Measurements from ENCODE around the gene MKLN1.
"Not testable (repeated sequence)": the region's sequence is repeated elsewhere in the genome, so short reads cannot be mapped to it uniquely, and the experiment has no call there.

Gene MKLN1

DNA sequence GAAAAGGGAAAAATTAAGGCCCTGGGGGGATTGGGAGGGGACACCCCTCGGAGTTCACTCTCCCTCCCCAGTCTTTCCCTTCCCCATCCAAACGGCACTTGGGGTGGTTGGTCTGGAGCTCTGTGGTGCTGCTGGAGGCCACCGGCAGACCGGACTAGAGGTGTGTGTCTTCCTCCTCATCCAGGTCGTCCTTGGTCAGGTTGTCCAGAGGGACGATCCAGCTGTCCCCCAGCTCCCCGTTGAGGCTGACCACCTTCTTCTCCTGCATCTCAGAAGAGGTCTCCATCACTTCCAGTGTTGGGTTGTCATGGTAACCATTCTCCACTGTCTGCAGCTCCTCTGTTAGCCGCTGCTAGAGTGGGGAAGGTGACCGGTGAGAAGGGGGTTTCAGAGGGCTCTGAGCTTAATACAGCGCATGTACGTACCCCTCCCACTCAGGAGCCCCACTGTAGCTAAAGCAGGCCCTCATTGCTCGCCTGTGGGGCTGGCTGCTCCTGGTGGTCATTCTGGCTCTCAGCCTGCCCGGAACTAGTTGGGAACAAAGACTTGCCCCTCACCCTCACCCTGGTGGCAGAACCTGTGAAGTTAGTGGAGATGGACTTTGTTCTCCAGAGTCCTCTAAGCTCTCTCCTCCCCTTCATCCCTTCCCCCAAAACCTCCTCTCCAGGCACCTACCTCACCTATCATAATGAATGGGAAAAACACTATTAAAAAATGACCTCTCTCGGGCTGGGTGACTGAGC is 176.7 kb downstream of the MKLN1 start:
- DNase-seq: no peak

DNA sequence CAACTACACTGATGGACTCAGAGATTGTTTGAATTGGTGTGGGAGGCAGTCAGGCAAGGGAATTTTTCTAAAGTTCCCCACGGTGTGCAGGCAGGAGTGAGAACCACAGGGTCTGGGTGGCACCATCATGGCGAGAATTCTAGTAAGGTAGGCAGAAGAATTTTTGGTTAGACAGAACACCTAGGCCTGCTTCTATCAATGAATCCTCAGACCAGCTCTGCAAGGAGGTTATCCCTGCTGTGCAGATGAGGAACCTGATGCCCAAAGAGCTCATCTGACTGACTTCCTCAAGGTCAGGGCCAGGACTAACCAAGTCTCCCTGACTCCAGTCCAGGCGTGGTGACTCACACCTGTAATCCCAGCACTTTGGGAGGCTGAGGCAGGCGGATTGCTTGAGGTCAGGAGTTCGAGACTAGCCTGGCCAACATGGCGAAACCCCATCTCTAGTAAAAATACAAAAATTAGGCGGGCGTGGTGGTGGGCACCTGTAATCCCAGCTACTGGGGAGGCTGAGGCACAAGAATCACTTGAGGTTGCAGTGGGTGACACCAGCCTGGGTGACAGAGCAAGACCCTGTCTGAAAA is 177.5 kb downstream of the MKLN1 start:
- not testable (repeated sequence) for DNase-seq

DNA sequence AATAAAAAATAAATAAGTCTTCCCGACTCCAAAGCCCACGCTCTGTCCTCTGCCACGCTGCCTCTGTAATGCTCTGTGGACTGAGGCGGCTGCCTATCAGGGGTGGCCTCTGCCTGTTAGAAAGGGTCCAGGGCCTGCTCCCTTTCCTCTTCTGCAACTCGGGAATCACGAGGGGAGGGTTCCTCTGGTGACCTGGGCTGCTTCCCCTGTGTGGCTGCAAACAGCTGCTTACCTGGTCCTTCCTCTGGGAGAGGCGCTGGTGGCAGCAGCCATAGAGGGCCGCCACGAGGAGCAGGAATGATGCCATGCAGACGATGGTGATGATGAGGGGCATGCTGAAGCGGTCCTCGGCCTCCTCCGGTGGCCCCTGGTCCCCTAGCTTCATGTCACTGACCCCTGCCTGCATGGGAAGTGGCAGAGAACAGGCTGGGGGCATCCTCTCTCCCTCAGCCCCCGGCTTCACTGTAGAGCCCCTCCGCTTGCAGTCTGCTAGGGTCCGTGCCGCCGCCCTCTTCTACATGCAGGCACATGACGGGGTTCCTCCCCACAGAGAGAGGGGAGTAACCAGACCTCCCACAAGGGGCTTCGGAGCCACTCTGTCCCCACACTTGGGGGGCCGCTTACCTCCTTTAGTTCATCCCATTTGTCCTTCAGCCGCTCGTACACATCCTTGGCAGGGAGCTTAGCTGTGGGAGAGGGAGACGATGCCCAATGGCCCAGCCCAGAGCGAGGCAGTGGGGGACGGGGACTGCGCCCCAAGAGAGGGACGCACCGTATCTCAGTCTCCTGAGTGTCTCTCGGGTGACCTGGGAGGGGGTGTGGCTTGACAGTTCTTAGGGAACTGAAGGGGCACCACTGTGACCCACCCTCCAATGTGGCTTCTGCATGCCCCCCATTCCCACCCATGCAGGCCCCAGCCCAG is 178.2 kb downstream of the MKLN1 start:
- DNase-seq: no peak

DNA sequence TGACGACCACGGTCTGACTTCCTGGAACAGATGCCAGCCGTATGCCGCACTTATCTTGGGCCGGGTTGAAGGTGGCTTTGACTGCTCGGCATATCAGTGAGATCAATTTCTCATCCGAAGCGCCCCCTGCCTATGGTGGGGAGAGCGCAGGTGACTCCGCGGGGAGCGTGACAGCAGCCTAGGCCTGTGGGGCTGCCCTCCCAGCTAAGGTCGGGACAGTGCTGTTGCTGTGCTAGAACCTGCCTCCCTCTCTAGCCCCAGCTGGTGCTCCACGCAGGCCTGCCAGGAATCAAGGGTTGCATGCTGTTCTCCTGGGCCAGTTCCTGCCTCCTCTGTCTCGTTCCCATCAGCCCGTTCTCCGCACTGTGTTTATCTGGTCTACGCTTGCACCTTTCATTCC is 178.9 kb downstream of the MKLN1 start:
- no peak for DNase-seq

DNA sequence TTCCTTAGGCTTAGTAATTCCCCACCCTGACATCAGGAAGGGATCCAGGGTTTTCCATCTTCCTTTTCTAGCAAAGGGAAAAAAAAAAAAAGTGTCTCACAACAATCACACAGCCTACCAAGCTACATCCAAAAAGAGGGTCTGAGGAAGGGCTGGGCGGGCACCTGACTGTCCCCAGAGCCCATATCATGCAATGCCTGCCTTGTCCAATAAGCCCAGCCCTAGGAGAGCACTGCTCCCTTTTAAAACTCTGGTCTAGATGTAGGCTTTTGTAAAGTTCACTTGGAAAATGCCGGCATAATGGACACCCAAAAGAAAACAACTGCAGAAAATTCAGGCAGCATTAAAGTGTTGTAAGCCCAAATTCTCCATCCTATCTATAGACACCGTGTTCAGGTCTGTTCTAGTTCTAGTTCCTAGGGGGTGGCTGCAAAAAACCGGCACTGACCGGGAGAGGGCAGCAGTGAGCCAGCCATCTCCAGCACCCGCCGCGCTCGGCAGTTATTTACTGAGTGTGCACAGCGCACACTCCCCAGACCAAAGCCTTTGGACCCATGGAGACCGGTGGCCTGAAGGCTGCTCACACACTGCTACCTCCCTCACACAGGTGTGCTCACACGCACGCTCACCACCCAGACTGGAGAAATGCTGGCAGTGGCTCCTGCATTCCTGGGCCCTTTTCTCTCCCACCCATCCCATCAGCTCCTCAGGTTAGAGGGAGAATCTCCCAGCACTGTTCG is 180.1 kb downstream of the MKLN1 start:
- DNase-seq: peak; percentile 55

DNA sequence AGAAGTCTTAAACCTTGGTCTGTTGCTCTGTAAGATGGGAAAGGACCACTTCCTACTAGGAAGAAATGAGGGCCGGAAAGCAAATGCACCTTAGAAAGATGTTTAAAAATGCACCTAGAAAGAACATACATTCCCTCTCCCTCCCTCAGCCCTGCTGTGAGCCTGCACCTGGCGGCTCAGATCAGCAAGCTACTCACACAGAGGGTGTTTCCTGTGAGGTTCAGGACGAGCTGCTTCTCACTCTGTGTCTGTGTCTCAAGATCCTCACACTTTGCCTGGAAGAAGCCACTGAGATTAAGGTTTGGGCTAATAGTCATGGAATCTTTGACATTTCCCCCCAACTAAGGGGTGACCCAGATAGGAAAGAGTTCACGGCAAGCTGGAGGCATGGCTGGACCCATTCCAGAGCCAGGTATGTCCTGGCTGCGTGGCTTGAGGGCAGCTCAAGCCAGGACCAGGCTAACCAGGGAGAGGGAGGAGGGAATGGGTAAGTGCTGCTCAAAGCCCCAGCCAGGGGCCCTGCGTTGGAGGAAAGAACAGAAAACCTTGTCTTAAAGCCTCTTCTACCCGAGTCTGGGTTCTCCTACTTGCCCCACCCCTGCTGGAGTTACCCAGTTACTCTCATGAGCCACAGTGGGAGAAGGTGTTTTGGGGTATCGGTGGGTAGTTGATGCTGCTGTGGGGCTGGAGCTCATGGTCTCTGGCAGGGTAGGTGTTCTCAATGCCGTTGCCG is 181.2 kb downstream of the MKLN1 start:
- DNase-seq: no peak

DNA sequence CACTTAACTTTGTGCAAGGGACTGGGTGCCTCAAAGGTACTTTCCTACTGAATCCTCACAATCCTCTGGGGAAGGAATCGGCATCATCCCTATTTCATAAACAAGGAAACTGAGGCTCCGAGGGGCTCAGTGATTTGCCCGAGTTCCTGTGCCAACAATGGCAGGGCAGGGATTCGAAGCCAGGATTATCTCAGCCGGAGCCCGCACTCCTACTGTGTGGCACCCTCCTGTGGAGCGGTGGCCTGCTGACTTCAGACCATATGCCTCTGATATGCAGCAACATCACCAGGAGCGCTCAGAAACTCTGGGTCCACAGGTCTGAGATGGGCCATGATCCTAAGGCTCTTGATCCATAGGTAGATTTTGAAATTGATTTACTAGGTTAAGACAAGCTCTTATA is 182.1 kb downstream of the MKLN1 start:
- no peak for DNase-seq

DNA sequence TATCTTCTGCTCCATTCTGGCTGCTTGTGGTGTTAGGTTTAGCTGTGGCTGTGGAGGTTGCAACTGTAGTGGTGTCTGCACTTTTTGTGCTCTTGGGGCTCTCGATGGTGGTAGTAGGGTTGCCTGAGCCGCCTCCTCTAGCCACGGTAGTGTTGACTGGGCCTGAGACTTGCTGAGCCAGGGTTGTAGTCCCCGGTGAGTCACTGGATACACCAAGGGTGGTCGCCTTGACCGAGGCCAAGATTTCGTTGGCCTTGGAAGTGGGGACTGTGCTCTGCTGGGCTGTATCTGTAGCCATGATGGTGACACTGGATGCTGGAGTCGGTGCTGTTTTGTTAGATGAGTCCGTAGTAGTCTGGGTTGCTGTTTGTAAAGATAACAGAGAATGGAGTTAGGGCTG is 183.4 kb downstream of the MKLN1 start:
- DNase-seq: no peak

DNA sequence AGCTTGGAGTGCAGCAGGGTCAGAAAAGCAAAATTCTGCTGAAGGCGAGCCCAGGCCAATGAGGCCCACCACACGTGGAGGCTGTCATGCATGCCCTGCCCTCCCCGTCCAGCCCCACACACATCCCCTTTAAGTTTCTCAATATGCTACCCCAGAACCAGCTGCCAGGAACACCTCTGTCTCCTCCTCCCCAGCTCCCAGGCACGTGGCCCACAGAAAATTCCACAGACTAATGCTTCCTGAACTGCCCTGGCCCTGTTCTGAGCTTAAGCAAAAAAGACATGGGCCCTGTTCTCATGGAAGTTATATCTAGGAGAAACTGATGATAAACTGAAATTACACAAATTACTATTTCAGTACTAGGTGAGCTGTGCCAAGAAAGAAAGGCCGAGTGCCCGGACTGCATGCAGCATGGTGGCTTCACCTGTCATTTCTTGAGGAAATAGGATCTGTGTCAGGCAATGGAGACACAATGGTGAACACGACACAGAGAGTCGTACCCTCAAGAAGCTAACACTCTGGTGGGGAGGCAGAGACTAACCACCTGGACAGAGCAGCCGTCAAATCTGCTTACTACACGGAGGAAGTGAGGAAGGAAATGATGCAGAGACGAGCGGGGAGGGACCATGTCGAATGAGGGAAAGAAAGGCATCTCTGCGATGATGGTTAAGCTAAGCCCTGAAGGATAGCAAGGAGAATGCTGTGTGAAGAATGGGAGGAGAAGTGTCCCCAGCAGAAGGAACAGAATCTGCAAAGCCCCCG is 184.3 kb downstream of the MKLN1 start:
- DNase-seq: no peak

DNA sequence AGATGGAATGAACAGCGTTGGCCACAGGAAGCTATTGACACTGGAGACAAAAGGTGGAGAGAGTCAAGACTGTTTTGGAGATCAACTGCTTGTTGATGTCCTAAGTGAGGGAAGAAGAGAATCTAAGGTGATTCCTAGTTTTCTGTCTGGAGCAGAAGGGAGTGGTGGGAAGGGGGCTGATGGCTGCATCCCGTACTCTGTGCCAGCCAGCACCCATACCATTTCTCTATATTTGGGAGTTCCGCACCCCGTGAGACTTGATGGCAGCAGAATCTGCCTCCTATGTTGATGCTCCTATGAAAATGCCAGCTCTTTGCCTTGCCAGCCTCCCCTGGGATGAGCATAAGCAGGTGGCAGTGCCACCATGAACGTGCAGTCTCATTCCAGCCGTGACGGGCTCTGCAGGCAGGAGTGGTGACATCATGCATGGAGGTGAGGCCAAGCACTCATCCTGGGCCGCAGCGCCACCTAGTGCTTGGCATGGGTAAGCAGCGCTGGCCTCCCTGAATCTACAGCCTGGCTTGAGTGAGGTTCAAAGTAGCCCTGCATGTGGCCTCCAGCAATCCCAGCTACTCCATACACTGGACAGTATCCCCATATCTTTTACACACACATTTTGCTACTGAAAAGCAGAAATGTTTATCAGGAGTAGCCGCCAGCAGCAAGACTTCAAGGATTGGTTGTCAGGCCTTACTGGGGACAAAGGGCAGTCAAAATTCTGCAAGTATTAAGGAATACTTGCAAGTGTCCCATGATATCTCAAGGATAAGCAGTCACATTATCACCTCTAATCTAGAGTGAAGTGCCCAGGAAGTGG is 185.8 kb downstream of the MKLN1 start:
- peak; percentile 73 for DNase-seq

DNA sequence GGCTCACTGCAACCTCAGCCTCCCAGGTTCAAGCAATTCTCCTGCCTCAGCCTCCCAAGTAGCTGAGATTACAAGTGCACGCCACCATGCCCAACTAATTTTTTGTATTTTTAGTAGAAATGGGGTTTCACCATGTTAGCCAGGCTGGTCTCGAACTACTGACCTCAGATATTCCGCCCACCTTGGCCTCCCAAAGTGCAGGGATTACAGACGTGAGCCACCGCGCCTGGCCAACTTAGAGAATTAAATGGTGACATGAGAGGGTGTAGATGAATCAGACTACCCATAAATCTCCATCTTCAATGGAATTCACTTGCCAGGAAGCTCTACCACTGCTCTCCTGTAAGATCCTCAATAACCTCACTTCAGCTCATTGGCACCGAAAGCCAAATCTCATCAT is 187.8 kb downstream of the MKLN1 start:
- DNase-seq: not testable (repeated sequence)

DNA sequence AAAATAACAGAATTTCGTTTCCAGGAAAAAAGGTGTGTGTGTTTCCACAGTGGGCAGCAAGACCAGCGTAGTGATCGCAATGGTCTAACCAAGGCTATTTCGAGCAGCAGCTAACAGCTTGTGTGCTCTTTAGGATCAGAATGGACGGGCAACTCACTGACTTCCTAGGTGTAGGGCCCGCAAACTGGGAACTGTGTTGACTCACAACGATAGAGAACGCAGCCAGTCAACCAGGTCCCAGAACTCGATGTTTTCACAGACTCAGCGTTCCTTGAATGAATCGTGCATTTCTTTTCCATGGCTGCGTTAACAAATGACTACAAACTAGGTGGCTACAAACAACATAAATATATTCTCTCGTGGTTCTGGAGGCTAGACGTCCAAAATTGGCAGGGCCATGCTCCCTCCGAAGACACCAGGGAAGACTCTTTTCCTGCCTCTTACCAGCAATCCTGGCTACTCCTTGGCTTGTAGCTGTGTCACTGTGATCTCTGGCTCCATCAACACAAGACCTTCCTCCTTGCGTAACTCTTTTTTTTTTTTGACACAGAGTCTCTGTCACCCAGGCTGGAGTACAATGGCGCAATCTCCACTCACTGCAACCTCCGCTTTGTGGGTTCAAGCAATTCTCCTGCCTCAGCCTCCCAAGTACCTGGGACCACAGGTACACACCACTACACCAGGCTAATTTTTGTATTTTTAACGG is 189.7 kb downstream of the MKLN1 start:
- DNase-seq: peak; percentile 26

DNA sequence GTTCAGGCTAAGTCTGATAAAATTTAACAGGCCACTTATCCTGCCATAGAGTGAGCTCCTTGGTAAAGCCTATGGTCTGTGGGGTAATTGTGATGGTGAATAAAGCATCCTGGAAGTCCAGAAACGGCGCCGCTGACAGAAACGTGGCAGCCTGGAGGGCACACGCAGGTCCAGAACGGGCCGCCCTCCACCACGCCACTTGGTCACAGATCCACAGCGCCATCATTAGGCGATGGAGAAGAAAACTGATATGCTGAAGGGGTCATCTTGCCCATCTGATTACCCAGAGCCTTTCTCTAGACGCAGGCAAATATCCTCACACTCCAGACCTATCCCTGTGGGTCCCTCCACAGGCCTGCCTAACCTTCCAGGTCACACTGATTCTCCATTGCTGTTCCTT is 190.9 kb downstream of the MKLN1 start:
- no peak for DNase-seq

DNA sequence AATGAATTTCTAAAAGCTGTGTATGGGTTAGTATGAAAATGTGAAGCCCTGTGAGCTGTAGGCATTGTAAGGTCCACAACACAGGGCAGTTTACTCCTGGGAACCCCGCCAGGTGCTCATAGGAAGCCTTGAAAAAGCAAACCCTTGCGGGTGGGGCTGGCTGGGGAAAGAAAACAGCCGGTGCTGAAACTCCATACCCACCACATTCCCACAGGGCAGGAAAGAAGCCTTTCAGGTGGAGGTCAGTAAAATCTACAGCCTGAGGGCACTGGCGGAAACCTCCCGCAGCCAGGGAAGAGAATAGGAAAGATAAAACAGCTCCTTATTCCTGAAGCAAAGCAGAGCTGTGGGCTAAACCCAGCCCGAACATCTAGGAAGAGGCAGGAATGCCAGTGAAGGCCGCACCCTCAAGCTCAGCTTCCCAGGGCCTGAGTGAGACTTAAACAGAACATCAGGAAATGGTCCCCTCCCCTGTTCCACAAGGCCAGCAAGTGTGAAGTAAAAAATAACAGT is 194.0 kb downstream of the MKLN1 start:
- DNase-seq: no peak

DNA sequence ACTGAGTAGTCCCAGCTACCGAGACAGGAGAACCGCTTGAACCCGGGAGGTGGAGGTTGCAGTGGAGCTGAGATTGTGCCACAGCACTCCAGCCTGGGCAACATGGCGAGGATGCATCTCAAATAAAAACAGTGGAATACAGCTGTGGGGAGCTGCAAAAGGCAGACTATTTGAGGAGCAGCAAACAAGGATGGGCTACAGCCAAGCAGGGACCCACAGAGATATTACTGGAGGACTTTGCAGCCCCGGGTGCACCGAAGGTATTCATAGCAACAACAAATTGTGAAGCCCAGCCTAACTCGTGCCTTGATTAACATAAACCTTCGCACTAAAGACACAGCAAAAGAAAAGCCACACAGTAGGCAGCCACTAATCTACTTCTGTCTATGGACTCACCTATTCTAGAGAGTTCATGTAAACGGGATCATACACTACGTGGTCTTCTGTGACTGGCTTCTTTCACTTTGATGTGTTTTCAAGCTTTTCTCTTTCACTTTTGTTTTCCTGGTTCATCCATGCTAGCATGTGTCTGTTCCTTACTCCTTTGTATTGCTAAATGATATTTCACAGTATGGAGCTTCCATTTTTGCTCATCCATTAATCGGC is 194.8 kb downstream of the MKLN1 start:
- DNase-seq: peak; percentile 69

DNA sequence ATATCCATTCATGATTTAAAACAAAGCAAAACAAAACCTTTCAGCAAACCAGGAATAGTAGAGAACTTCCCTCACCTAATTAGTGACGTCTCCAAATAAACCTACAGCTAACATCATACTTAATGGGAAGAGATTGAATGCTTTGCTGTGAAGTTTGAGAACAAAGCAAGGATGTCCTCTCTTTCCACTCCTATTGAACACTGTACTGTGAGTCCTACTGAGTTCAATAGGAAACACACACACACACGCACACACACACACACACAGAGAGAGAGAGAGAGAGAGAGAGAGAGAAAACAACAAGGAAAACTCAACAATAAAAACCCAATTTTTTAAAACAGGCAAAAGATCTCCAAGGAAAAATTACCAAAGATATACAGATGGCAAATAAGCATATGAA is 196.4 kb downstream of the MKLN1 start:
- DNase-seq: no peak

DNA sequence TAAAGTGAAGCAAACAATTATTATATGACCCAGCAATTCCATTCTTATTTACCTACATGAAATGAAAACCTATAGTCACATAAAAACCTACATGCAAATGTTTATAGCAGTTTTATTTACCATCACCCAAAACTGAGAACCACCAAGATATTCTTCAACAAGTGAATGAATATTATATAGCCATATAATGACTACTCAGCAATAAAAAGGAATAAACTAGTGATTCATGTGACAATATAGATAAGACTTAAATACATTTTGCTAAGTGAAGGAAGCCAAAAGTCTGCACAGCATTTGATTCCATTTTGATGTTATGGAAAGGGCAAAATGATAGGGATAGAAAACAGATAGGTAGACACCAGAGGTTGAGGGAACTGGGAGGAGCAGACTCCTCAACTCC is 197.0 kb downstream of the MKLN1 start:
- DNase-seq: no peak

DNA sequence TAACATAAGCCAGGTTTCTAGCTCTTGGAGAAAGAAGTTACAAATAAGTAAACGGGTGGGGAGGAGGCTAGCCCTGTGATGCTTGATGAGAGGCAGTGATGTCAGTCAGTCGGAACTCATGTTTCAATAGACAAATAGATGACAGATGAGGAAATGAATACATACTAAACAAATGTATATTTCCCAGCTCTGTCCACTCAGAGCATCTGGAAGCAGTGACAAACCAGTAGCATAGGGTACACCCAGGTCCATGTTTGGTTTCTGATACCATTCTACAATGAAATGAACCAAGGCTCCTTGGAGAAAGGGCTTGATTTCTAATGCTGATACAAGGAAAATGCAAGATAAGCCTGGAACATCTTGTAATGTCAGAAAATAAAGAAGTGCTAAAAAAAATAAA is 198.1 kb downstream of the MKLN1 start:
- no peak for DNase-seq

DNA sequence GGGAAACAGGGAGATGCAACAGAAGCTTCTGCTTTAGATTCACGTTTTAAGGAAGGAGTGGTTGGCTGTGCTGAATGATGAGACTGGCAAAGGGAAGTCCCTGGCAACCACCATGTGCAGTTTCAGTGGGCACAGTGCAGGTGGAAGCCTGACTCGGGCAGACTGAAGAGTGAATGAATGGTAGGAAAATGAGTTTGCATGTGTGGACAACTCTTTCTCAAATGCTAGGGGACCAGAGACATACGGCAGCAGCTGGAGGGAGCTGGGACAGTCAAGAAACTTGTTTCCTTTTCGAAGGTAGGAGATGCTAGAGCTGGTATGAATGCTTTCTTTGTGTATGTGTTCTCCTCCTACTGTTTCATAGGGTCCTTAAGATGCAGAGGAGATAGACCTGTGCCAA is 199.8 kb downstream of the MKLN1 start:
- DNase-seq: peak; percentile 25

Data from inflammatory macrophage treated with lipopolysaccharide for 4 hours (primary cell).